ENCODE measurements around the gene SNRPA. TPM values are rescaled to one million over a fixed set of nuclear protein-coding genes. Genes with fewer than 3 reads are reported as not detected.

Gene SNRPA
- total and polyA plus RNA-seq, 2 of the 13 experiments (the other 11 are each of a cell fraction or from before 2014, with no cell fraction given) = 59.6 to 162 TPM

- TF ChIP-seq ATF6 (CRISPR knock-in tag; conservative IDR thresholded peaks at IDR 0.05) = no peak
- TF ChIP-seq IRF1 (CRISPR knock-in tag; IDR thresholded peaks at IDR 0.05; ENCODE audit: low read depth) = no peak
- no peak for TF ChIP-seq ZBTB3 (CRISPR knock-in tag; IDR thresholded peaks at IDR 0.05; ENCODE audit: borderline replicate concordance, low read depth)
- TF ChIP-seq ZSCAN5A (CRISPR knock-in tag; IDR thresholded peaks at IDR 0.05; ENCODE audit: borderline replicate concordance) = no peak
Measured at GRCh38 chr19:40806423-40807146, 55.6 kb downstream of the SNRPA start (continued).

Measured in HepG2 (cell line).